ENCODE data around the gene RPS15.
A peak's percentile ranks its signal among the peaks of the same experiment; 100 is the strongest.

Gene RPS15

DNA sequence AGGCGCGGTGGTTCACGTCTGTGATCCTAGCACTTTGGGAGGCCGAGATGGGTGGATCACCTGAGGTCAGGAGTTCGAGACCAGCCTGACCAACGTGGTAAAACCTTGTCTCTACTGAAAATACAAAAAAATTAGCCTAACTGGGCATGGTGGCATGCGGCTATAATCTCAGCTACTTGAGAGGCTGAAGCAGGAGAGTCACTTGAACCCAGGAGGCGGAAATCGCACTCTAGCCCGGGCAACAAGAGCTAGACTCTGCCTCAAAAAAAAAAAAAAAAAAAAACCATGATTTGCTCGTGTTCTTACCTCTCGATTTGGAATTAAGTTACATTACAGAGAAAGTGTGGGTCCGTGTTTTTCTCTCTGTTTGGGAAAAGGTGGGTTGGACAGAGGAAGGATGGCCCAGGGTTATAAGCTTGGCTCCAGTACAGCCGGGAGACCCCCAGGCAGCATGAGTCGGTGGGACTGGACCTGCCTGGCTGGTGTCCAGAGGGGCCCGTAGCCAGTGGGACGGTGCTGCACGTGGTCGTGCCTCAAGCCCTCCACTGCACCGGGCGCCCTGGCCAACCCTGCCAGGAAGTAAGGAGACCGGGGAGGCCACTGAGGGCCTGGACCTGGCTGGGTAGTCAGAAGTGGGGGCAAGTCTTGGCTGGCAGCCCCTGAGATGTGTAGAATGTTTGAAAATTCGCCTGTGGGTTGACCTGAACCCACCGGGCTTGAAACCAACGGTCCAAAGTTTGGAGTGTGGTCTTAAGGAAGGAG is 3.7 kb downstream of the RPS15 start:
- H3K4me1 ChIP-seq = peaks cover 28% of the 10 kb centered on the region
- H3K36me3 ChIP-seq (replicated peaks) = peaks cover 51% of the 10 kb centered on the region
- DNase-seq (ENCODE audit: low spot score in 2 of 2) = no peak
- no peak overlapping the region for H3K4me3 ChIP-seq
- in situ Hi-C loops (cut with MboI; ENCODE audit: low sequenced_read_pairs) = no loop called here
- peaks cover 7% of the 10 kb centered on the region for H3K27me3 ChIP-seq (ENCODE audit: low read depth)
- H3K9me3 ChIP-seq = no peaks in the 10 kb centered on the region

DNA sequence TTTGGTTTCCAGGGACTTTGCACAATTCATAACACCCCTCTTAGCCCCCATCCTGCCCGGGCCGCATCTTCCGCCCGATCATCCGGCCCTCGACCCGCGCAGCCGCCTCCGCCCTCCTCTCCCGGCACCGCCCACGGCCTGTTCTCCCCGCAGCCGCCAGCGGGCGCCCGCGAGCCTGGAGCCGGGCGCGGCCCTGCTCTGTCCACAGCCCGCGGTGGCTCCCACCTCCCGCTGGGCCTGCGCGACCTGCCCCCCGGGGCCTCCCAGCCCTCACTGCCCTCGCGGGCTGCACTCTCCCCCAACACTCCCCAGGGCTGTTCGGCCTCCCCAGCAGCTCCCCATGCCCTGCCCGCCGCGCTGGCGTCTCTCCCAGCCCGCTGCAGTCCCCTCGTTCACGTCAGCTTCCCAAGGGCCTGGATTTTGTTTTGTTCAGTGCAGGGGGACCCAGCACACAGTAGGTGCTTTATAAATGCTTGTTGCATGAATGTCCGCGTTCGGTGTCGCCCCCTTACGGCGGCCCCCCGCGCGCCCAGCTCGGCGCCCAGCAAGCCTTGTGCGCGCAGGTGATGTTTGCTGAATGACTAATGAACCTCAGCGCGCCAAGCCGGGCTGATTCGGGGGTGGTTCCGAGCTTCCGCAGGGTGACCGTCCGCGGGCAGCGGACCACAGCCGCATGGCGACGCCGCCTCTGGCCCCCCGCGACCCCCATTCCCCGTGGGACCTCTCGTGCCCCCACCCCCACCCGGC is 7.2 kb downstream of the RPS15 start:
- peak; percentile 64 to 86 for DNase-seq (ENCODE audit: low spot score in 2 of 2)
- H3K4me3 ChIP-seq = peak overlapping the region; percentile 25
- H3K9me3 ChIP-seq = no peaks in the 10 kb centered on the region
- peaks cover 24% of the 10 kb centered on the region for H3K4me1 ChIP-seq
- in situ Hi-C loops (cut with MboI; ENCODE audit: low sequenced_read_pairs) = no loop called here
- H3K36me3 ChIP-seq (replicated peaks) = peaks cover 33% of the 10 kb centered on the region
- peaks cover 39% of the 10 kb centered on the region for H3K27me3 ChIP-seq (ENCODE audit: low read depth)

DNA sequence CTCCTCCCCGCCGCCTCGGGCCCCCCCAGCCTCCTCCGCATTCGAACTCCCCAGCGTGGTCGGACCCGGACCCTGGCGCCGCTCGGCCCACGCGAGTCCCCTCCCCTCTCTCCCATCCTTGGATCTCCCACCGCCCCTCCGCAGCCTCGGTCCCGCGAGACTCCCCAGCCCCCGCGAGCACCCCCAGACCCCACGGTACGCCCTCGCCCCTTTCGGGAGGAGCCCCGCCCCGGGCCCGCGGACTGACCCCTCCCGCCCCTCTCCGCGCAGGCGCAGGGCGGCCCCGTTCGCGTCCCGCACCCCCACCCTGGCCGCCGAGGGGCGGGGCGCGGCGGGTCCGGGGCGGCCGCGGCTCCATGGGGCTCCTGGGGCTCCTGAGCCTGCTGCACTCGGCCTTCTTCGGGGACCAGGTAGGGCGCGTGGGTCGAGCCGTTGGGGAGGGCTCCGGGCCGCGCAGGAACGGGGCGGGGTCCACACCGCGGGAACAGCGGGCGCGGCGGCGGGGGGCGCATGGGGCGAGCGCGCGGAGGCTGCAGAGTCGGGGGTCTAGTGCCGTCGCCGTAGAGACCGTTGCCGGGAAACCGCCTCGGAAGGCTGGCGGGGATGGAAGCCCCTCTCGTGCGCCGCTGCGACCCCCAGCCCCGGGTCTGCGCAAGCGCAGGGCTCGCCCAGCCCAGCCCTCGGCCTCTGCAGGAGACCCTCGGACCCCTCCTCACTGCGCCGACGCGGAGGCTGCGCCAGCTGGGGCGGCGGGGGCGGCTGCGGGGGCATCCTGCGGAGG is 7.9 kb downstream of the RPS15 start:
- peak in 1 of 2 experiments; percentile 81 for DNase-seq (ENCODE audit: low spot score in 2 of 2)
- Histone ChIP-seq H3K27me3 (ENCODE audit: low read depth) (peaks cover 46% of the 10 kb centered on the region), H3K4me1 (peaks cover 19% of the 10 kb centered on the region), H3K36me3 (replicated peaks) (peaks cover 25% of the 10 kb centered on the region), H3K9me3 (no peaks in the 10 kb centered on the region), H3K4me3 (peak overlapping the region; percentile 25)
- in situ Hi-C loops (cut with MboI; ENCODE audit: low sequenced_read_pairs) = no loop called here

DNA sequence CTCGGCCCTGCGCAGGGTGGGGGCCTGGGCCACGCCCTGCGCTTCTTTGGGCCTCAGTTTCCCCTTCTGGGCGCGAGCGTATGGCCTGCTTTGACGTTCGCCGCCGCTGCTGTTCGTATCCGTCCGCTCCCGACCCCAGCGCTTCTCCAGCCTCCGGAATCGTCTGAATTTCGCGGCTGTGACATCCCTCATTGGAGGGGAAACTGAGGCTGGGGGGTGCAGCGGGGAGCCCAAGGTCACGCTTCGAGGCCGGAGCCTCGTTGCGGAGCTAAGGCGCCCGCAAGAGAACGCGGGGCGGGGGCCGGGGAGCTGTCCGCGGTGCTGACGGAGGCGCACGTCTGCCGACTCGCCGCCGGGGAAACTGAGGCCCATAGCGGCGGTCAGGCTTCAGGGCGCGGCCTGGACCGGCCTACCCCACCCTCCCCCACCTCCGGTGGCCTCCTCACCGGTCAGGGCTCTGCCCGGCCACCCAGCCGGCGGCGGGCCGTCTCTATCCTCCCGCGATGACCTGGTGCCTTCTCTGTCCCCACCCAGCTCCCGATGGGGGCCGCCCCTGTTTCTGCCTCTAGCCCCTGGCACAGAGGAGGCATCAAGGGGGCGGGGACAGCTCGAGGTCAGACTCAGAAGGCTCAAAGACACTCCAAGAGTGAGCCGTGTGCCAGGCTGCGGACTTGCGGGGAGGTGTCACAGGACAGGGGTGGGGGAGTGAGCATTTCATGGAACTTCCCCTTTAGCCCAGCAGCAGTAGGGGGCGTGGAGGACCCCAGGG is 8.7 kb downstream of the RPS15 start:
- Histone ChIP-seq H3K9me3 (no peaks in the 10 kb centered on the region), H3K4me1 (peaks cover 19% of the 10 kb centered on the region), H3K27me3 (ENCODE audit: low read depth) (peaks cover 54% of the 10 kb centered on the region), H3K36me3 (replicated peaks) (peaks cover 18% of the 10 kb centered on the region), H3K4me3 (peak overlapping the region; percentile 25)
- peak in 1 of 2 experiments; percentile 59 for DNase-seq (ENCODE audit: low spot score in 2 of 2)
- in situ Hi-C loops (cut with MboI; ENCODE audit: low sequenced_read_pairs) = no loop called here

DNA sequence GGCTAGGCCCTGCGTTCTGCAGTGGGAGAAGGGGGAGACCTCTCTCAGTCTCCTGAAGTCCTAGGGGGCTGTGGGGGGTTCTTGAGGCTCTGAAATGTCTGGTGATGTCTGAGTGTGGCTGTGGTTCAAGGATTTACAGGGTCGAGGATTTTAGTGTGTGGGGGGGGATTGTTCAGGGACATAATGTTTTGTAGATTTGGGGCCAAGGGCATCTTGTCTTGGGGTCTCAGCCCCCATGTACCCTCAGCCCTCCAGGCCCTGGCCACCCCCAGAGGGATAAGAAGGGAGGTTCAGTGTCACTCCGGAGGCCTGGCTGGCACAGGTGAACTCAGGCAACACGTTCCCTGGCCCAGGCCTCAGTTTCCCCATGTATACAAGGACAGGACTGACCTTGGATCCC is 9.3 kb downstream of the RPS15 start:
- Histone ChIP-seq H3K27me3 (ENCODE audit: low read depth) (peaks cover 60% of the 10 kb centered on the region), H3K4me3 (no peak overlapping the region), H3K36me3 (replicated peaks) (peaks cover 11% of the 10 kb centered on the region), H3K9me3 (no peaks in the 10 kb centered on the region), H3K4me1 (peaks cover 19% of the 10 kb centered on the region)
- in situ Hi-C loops (cut with MboI; ENCODE audit: low sequenced_read_pairs) = no loop called here
- DNase-seq (ENCODE audit: low spot score in 2 of 2) = no peak

DNA sequence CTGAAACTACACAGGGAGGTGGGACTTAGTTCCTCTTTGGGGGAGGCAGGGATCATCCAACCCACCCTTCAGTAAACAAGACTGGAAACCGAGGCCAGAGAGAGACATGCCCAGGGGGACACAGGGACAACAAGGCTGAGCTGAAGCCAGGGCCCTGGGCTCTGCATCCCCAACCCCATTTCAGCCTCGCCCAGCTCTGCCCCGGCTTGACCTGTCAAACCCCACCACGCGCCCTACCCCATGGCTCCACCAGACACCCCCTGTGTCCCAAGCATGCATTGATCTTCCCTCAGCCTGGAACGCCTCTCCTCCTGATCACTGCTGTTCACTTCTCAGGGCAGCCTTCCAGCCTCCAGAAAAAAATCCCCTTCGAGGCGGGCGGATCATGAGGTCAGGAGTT is 9.7 kb downstream of the RPS15 start:
- H3K4me1 ChIP-seq = peaks cover 19% of the 10 kb centered on the region
- H3K27me3 ChIP-seq (ENCODE audit: low read depth) = peaks cover 65% of the 10 kb centered on the region
- H3K9me3 ChIP-seq = no peaks in the 10 kb centered on the region
- H3K36me3 ChIP-seq (replicated peaks) = peaks cover 7% of the 10 kb centered on the region; the same call in 1 of the 2 replicates
- no peak overlapping the region for H3K4me3 ChIP-seq
- no peak for DNase-seq (ENCODE audit: low spot score in 2 of 2)
- in situ Hi-C loops (cut with MboI; ENCODE audit: low sequenced_read_pairs) = no loop called here

DNA sequence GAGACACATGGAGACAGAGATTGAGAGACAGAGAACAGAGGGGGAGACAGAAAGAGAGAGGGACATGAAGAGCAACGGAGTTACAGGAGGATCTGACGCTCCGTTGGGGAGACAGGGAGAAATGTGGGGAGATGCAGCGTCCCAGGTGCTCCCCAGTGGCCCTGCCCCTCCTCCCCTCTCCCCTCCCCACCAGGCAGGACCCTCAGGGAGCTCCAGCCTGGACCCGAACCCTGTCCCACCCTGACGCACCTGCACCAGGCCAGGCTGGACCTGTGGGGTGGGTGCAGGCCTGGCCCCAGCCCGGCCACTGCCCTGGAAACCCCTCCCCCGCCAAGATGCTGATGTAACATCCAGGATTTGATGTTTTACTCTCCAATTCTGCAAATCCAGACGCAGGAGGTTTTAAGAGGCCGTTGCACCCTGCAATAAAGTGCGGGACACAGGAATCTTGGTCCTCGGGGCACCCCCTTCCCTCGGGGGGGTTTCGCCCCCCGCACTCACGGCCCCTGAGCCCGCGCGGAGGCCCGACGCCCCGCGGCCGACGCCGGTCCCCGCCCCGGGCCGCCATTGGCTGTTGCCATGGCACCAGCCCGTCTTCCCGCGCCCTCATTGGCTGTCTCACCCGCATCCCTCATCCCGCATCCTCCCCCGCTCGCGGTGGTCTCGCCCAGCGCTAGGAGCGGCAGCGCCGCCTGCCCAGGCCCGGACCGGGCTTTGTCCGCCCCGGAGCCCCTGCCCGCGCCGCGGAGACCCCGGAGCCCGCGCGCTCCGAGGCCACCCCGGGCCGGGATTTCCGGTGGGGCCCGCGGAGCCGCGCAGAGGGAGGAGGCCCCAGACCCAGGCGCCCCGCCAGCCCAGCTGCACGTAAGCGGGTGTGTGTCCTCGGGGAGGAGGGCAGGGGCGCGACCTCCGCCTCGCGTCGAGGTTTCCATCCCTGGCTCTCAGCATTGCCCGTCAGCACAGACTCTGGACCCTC is 11.6 kb downstream of the RPS15 start, which contains the start of gene APC2:
Gene APC2, plus strand, starts transcription at position 655 of the 976 bp plus-strand sequence. CDS start 2,881 bp downstream, outside the sequence.
- peak in 1 of 2 experiments; percentile 78 for DNase-seq (ENCODE audit: low spot score in 2 of 2)
- Histone ChIP-seq H3K36me3 (replicated peaks) (no peaks in the 10 kb centered on the region), H3K9me3 (no peaks in the 10 kb centered on the region), H3K4me1 (peaks cover 8% of the 10 kb centered on the region), H3K27me3 (ENCODE audit: low read depth) (peaks cover 77% of the 10 kb centered on the region), H3K4me3 (no peak within 1 kb of the TSS)
- in situ Hi-C loops (cut with MboI; ENCODE audit: low sequenced_read_pairs) = no loop called here

DNA sequence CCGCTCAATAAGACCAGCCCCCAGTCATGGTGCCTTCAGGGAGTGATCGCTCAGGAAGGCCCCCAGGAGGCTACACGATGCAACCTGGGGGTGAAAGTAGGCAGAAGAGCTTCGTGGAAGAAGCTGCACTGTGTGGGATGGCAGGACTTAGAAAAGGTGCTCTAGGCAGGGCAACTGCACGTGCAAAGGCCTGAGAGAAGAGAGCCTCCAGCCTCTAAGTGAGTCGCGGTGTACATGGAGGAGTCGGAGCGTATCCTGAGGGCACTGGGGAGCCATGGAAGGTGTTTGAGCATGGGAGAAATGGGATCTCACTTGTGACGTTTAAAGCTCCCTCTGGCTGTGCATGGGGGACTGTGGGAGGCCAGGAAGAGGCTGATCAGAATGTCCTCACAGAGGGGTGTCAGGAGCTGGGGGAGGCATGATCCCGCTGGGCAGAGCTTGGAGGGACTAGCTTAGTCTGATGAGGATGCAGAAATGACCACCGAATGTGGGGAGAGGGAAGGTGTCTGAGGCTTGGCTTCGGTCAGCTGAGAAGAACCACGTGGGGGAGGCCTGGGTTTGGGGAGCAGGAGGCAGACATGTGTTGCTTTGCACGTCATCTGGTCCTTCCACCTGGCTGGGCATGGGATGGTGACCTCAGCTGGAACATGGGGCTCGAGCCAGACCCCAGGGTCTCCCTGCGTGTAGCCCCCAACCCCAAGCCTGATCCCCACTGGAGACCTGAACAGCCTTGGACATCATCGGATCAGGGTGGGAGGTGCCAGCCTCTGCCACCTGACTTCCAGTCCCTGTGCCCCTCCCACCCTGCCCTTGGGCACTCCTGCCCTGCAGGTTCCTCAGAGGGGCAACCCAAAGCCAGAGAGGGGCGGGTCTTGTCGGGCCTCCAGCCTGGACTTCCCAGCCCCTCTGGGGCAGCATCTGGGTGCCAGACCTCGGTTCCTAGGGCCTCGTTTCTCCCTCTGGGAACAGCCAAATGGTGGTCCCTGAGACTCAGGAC is 12.8 kb downstream of the RPS15 start:
- H3K27me3 ChIP-seq (ENCODE audit: low read depth) = peaks cover 83% of the 10 kb centered on the region
- no peak for DNase-seq (ENCODE audit: low spot score in 2 of 2)
- H3K36me3 ChIP-seq (replicated peaks) = no peaks in the 10 kb centered on the region
- in situ Hi-C loops (cut with MboI; ENCODE audit: low sequenced_read_pairs) = no loop called here
- no peaks in the 10 kb centered on the region for H3K9me3 ChIP-seq
- H3K4me3 ChIP-seq = no peak overlapping the region
- H3K4me1 ChIP-seq = peaks cover 8% of the 10 kb centered on the region

DNA sequence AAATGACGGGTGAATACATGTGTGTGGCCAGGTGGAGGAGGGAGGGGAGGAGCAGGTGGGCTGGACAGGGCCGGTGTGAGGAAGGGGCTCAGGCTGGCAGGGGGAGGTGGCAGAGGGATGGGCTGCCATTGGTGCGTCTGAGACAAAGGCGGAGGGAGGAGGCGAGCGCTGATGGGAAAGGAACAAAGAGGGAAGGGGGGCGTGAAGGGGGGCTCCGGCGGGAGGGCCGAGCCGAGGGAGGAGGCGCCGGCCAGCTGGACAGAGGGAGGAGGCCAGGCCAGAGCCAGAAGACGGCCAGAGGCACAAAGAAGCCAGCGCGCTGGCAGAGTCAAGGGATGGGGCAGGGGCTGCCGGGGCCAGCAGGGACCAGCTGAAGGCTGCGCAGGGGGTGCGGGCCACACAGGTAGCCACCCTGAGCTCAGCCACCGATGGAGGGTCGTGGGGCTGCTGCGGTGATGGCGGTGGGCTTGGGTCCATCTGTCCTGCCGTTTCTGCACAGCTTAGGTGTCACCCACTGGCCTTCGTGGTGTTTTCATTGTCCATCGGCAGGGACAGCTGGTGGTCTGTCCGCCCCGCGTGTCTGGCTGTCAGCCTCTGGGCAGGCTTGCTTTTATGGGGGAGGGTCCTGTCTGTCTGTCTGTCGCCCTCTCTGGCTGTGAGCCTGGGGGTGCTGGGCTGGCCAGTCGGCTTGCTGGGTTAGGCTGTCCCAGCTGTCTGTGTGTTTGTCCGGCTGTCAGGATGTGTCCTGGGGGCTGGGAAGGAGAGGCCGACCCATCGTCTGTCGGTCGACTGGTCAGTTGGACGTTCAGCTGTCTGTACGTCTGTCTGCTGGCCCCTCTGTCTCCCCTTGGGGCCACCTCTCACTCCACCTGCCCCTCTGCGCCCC is 14.0 kb downstream of the RPS15 start:
- no peak for DNase-seq (ENCODE audit: low spot score in 2 of 2)
- Histone ChIP-seq H3K27me3 (ENCODE audit: low read depth) (peaks cover 72% of the 10 kb centered on the region), H3K36me3 (replicated peaks) (no peaks in the 10 kb centered on the region), H3K9me3 (no peaks in the 10 kb centered on the region), H3K4me1 (peaks cover 12% of the 10 kb centered on the region), H3K4me3 (no peak overlapping the region)
- in situ Hi-C loops (cut with MboI; ENCODE audit: low sequenced_read_pairs) = no loop called here

DNA sequence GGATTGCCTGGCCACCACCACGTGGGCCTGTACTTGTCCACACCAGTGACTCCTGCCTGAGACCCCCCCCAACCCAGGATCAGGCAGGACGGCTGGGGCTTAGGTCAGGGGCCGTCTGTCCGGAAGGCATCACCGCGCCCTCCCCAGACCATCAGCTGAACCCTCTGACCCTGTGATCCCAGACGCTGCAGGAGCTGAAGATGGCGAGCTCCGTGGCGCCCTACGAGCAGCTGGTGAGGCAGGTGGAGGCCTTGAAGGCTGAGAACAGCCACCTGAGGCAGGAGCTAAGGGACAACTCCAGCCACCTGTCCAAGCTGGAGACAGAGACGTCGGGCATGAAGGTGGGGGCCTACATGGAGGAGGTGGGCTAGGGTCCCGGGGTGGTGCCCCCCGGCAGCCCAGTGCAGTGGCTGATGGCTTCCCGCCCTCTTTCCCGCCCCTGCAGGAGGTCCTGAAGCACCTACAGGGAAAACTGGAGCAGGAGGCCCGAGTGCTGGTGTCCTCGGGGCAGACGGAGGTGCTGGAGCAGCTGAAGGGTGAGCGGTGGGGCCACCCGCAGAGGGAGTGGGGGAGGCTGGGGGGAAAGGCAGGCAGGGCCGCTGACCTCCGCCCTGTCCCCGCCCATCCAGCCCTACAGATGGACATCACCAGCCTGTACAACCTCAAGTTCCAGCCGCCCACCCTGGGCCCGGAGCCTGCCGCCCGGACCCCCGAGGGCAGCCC is 14.8 kb downstream of the RPS15 start:
- Histone ChIP-seq H3K36me3 (replicated peaks) (no peaks in the 10 kb centered on the region), H3K27me3 (ENCODE audit: low read depth) (peaks cover 64% of the 10 kb centered on the region), H3K4me3 (no peak overlapping the region), H3K4me1 (peaks cover 12% of the 10 kb centered on the region), H3K9me3 (no peaks in the 10 kb centered on the region)
- in situ Hi-C loops (cut with MboI; ENCODE audit: low sequenced_read_pairs) = no loop called here
- no peak for DNase-seq (ENCODE audit: low spot score in 2 of 2)
